Central memory CD4-positive, alpha-beta T cell (primary cell): Measurements from ENCODE around the gene MAGEL2.
"Not testable (repeated sequence)": the region's sequence is repeated elsewhere in the genome, so short reads cannot be mapped to it uniquely, and the experiment has no call there.

Experiments
- DNase-seq: peaks from one replicate; pipeline ENCODE4 v3.0.0; 2022

Gene MAGEL2

GRCh38 chr15:23602124-23602523, 45.5 kb downstream of the MAGEL2 start:
- DNase-seq = no peak

GRCh38 chr15:23599053-23599452, 48.6 kb downstream of the MAGEL2 start:
- DNase-seq = no peak

- not testable (repeated sequence) for DNase-seq
These were observed 50.4 kb downstream of the MAGEL2 start for GRCh38 chr15:23597278-23597677.

- no peak for DNase-seq
These were observed 50.9 kb downstream of the MAGEL2 start for GRCh38 chr15:23596736-23597135.

- DNase-seq = no peak
These were observed 52.3 kb downstream of the MAGEL2 start for GRCh38 chr15:23595368-23595767.

GRCh38 chr15:23594252-23594770, 53.4 kb downstream of the MAGEL2 start:
- no peak for DNase-seq
